Measurements from ENCODE around the gene CDC6.
A peak's percentile ranks its signal among the peaks of the same experiment; 100 is the strongest.

CDC6 gene

DNA sequence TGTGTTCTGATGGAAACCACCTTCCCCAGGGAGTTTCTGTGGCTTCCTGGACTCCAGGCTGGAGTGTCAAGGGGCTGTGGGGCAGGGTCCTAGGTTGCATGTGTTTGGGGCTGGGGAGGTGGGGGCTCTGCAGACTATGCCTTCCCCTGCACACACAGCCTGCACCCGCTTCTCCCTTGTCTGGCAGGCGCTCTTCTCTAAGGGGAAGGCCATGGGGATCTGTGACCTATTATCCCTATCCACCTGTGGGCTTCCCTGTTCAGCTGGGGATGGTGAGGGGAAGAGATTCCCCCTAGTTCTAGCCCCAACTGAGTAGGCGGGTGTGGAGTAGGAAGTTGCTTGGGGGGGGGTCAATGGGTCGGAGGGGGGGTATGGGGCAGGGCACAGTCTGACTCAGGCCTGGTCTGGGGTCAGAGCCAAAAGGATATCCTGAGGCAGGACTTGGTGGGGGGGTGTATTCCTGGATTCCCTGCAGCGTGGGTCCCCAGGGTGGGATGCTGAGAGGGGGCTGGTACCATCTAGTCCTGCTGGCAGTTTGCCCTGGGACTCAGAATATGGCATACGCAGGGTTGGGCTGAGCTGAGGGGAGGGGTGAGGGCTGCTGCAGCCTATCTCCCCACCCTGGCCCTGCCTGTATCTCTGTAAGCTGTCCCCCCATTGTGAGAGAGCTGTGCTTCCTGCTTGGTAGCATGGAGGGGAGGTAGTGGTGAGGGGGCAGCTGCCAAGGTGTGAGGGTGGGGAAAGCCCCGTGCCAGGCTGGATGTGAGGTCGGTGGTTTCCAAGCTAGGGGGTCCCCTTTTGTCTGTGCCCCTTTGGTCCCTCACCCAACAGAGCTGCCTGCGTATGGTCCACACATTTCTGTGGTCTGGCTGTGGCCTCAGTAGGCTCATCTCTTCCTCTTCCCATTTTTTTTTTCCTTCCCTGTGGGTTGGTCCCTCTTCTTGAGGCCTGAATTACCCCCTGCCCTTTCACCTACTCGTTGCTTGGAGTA is 36.0 kb downstream of the CDC6 start:
- peak; percentile 77 for DNase-seq

DNA sequence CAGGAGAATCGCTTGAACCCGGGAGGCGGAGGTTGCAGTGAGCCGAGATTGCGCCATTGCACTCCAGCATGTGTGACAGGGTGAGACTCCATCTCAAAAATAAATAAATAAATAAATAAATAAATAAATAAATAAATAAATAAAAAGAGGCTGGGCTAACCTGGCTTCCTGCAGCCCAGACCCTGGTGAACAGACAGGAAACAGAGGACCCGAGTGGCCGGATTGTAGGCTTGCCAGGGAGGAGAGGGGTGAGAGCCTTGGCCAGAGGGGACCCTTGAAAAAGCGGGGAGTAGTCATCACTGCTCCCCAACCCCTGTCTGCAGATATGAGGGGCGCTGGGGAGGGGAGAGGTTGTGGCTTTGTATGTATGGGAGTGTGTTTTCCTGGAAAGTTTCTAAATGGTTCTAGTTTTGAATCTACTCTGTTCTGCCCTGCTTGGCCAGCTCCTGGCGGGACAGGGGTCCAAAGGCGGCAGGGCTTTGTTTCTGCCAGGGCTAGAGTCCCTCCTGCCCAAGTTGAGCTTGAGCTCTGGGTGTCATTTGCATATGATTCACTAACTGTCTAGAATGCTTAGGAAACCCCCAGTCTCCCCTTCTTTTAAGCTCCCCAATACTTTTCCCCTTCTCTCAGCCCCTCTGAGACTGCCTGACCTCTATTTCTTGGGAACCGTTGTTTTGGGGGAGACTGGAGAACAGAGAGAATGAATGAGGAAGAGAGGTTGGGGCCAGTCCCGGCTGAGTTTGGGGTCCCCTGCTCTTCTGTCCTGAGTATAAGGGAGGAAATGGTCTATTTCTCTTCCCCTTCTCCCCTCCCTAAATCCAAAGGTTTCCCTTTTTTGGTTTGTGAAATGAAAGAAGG is 37.7 kb downstream of the CDC6 start:
- no peak for DNase-seq

DNA sequence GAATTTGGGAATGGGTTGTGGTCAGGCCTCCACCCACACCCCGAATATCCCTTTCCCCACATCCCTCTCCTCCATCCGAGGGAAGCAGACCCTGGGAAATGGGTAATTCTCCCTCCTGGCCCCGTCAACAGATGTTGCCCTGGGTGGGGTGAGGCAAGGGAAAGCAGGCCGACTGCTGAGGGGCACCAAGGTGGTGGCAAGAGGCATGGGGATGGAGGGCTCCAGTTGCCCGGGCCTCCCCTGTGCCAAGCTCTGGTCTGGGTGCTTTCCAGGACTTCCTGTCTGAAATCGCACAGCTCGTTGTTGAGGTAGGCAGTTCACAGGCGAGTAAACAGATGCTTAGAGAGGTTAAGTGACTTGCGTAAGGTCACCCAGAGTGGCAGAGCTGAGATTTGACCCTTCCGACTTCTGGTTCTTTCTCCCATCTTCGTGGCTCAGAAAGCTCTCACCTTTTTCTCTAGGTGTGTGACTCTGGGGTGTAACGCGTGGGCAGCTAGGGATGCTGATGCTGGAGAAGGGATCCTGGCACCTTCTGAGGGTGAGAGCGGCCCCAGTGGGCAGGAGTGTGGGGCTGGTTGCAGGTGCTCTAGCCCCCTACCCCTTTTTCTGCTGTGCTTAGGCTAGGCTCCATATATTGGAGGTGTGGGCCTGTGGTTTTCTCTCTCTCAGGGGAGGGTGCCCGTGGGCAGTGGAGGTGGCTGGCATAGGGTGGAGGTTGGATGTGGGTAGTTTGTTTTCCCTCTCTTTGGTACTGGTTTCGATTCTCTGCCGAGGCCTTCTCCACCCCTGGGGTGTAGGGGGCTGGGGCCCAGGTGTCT is 38.5 kb downstream of the CDC6 start:
- no peak for DNase-seq

DNA sequence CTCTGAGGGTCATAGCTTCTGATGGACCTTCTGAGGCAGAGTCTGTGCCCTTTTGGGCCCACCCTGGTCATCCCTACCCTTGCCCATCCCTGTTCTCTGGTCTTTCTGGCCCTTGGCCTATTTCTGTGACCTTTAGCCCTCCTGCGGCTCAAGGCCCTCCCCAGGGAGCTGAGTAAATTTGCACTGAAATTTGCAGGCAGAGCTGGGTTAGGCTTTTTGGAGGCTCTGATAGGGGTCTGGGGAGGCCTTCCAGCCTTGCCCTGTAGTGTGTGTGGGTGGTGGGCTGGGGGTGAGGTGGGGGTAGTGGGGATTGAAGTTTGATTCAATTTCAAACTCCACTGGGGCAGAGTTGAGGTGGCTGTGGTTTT is 39.1 kb downstream of the CDC6 start:
- no peak for DNase-seq

DNA sequence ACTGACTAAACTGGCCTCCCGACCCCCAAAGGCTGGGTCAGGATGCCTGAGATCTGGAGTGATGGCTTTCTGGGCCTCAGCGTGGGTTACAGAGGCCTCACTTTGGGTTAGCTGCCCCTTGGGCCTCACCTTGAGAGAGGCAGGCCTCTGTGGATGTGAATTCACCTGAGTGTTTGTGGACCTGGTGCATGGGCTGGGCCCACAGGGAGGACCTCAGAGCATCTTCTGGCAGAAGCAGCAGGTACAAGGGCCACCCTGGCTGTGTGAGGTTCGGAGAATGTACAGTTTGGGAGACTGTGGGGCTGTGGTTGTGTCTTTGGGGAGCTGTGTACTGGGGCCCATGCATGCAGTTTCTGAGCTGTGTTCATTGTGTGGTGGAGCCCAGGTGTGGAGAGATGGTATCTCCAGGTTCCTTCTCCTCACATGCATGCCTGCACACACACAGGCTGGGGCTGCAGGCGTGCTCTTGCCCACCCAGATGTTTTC is 39.6 kb downstream of the CDC6 start:
- DNase-seq = no peak

DNA sequence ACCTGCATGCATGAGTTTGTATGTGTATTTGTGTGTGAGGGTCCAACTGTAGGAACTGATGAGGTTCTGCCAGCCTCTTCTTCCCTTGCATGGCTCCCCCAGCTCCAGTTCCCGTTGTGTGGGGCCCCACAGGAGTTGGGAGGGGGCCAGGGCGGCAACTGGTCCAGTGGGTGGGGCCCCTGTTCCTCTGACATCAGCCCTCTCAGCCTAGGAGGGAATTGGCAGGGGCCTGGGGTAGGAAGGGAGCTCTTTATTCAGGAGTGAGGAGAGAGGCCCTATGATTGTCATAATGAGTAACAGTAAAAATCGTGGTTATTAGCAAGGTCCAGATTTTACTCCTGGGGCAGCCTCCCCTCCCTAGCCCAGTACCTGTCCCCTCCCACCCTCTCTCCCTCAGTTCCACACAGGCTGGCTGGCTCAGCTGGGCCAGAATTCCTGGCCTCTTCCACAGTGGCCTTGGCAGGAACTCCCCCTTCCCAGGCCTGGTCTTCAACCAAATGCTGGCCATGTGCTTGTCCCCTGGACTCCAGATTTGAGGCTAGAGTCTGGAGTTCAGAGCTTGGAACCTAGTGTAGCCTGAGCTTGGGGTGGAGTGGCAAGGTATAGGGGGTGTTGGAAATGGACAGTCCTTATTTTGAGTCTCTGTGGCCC is 40.2 kb downstream of the CDC6 start:
- no peak for DNase-seq

DNA sequence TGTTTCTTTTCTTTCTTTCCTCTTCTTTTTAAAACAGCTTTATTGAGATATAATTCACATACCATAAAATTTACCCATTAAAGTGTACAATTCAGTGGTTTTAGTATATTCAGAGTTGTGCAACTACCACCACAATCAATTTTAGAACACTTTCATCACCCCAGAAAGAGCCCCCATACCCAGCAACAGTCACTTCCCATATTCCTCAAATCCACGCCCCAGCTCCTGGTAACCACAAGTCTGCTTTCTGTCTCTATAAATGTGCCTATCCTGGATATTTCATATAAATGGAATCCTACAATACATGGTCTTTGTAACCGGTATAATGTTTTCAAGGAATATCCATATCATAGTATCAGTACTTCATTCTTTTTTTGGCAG is 40.7 kb downstream of the CDC6 start:
- DNase-seq = peak; percentile 53

DNA sequence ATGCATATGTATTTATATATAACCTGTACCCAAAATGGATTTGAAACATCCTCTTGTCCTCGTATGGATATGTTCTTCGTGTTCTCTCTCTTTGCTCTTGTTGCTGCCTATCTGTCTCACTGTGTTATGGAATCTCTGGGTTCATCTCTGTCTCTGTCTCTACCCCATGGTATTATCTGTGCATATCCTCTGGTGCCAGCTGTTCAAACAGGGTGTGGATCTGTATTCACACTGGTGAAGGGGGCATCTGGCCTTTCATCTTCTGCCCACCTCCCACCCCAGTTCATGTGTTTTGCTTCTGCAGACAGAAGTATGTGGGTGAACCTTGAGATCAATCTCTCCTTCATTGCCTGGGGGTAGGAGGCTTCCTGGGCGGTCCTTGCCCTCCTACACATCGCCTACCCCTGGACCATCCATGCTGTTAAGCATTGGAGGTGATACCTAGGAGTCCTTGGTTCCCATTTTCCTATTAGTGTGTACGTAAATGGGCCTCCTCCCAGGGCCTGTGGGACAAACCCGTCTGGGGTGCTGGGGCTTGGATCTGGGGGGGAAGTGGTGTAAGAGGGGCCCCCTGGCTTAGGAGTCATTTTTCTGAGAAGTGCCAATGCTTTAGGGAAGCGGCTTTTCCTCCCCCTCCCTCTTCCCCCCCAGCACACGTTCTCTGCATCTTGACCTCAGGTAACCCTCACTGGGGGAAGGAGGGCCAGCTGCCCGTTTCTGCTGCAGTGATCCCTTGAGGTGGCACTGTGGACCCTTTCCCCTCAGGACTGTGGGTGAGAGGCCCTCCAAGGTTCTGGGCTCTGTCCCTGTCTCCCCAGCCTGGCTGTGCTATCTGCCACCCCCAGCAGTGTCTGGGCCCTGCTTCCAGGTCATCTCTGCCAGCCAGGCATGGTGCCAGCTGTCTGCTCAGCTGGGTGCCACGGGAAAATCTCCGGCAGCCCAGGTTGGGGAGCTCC is 42.4 kb downstream of the CDC6 start:
- no peak for DNase-seq

DNA sequence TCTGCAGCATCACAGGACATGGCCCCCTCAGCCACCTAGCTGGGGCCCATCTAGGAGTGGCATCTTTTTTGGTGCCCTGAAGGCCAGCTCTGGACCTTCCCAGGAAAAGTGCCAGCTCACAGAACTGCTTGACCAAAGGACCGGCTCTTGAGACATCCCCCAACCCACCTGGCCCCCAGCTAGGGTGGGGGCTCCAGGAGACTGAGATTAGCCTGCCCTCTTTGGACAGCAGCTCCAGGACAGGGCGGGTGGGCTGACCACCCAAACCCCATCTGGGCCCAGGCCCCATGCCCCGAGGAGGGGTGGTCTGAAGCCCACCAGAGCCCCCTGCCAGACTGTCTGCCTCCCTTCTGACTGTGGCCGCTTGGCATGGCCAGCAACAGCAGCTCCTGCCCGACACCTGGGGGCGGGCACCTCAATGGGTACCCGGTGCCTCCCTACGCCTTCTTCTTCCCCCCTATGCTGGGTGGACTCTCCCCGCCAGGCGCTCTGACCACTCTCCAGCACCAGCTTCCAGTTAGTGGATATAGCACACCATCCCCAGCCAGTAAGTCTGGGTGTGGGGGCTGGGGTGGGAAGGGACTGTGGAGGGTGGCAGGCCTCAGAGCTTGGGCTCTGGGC is 43.3 kb downstream of the CDC6 start:
- DNase-seq = no peak

DNA sequence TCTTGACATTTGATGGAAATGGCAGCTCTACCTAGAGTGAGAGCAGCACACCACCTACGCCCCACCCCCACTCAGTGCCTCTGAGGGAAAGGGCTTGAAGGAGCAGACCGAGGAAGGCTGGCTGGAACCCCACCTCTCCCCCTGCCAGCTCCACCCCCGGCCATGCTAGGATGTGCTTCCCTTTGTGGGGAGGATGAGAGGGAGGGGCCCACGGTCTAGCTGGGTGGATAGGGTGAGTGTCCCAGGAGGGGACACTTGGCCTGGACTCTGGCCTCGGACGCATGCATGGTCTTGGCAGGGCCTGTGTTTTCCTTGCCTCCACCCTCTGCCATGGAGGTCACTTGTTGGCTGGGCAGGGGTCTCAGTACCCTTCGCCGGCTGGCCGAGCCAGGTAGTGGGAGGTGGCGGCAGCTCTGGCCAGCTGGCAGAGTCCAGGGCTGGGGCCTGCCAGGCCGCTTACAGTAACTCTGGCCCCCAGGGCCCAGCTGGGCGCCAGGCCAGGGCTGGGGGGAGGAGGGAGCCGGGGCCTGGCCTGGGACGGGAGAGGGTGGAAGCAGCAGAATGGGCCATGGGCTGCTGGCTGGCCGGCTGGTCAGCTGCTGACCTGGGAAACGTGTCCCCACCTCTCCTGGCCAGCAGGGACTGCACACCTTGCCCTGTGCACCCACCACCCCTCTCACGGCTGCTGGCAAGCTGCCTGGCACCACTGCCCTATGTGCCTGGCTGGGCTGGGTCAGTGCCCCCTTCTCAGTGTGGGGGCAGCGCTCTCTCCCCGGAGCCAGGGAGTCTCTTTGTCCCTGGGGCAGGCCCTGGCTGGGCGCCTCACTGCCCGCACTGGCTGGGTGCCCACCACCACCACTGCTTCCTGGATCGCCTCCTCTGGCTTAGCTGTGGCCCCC is 44.3 kb downstream of the CDC6 start:
- peak; percentile 65 for DNase-seq

DNA sequence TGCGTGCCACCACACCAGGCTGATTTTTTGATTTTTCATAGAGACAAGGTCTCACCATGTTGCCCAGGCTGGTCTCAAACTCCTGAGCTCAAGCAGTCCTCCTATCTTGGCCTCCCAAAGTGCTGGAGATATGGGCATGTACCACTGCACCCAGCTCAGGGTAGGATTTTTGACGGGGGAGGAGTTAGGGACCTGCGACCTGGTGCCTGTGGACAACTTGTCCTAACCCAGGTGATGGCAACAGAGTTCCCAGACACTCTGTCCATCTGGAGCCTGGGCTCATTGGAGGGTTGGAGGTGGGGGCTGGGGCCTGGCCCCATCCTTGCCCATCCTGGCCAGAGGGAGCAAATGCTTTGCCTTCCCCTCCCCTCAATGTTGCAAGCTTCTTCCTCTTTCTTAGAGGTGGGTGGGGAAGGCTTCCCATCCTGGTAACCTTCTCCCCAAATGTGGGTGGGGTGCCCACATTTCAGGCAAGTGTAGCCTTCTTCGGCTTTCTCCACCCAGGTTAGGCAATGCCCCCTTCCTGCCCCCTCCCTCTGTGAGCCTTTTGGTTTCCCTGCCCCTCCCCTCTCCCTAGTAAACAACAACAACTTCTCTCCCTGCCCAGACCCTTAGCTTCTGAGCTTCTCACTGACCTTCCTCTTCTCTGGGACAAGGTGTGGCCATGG is 46.2 kb downstream of the CDC6 start:
- DNase-seq = no peak

DNA sequence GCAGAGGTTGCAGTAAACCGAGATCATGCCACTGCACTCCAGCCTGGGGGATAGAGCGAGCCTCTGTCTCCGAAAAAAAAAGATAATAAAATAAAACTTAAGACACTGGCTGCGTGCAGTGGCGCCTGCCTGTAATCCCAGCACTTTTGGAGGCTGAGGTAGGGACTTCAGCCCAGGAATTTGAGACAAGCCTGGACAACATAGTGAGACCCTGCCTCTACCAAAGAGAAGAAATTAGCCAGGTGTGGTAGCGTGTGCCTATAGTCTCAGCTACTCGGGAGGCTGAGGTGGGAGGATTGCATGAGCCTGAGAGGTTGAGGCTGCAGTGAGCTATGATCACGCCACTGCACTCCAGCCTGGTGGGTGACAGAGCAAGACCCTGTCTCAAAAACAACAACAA is 47.9 kb downstream of the CDC6 start:
- DNase-seq = no peak

DNA sequence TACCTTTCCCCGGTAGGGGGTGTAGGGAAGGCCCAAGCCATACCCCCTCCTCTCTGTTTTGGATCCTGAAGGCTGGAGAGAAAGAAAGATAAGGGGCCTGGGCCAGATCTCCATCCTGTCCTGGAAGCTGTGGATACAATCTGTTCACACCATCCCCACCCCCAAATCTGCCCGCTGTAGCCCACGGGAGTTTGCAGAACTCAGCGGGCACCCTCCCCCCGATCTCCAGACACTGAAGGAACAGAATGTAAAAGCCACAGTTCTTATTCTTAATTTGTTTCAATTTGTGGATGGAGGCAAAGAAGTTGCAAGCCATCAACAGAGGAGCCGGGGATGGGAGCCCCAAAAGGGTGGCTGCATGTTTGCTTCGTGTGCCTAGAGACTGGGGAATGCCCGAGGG is 49.7 kb downstream of the CDC6 start:
- DNase-seq = no peak

DNA sequence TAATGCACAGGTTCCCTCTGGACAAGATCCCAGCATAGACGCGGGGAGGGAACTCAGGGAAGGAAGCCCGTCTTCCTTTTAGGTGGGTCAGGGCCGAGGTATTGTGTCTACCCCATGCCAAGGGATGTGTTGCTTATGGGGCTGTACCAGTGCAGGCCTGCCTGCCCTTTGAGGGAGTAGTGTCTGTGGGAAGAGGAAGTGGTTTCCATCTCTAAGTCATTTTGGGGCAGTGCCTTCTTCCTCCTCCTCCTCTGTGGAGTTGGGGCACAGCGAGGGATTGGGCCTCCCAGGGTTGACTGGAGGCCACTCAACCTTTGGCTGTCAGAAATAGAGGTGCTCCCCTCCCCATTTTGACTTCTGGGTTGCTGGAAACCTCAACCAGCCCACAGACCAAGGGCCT is 50.4 kb downstream of the CDC6 start:
- no peak for DNase-seq

DNA sequence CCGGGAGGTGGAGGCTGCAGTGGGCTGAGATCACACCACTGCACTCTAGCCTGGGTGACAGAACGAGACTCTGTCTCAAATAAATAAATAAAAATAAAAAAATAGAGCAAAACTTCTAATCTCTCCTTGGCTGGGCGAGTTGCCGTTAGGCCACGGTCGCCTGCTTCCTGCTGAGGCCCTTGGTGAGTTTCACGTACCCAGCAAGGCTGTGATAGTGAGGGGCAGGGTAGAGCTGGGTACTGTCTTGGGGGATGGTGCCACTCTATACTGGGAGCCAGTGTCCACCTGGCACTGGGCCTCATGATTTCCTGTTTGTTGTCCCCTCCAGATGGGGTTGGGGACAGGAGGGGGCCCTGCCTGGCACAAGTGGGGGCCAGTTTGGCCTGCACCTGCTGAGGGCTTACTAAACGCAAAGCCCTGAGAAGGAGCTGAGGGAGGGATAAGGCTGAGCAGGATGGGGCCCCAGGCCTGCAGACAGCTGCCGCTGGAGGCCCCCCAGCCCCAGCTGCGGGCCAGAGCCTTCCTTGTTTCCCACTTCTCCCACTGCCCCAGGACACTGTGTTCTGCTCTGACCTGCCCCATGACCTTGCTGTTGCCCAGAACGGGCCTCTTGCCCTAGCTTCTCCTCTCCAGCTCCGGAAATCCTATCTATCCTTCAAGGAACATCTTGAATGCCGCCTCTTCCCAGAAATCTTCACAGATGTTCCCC is 51.4 kb downstream of the CDC6 start:
- no peak for DNase-seq

DNA sequence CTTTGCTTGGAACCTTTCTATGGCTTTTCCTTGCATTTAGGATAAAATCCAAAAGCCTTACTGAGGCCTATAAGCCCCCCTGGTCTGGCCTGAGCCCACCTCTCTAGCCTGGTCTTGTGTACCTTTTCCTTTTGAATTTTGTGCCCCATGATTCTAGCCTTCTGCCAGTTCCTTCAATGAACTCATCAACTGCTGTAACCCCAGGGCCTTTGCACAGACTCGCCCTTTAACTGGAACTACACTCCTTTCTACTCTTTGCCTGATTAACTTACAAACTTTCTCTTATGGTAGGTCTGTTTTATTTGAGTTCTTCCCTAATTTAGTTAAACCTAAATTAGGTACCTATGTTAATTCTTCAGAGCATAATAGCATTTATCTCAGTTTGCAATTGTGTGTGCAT is 52.6 kb downstream of the CDC6 start:
- DNase-seq = no peak

DNA sequence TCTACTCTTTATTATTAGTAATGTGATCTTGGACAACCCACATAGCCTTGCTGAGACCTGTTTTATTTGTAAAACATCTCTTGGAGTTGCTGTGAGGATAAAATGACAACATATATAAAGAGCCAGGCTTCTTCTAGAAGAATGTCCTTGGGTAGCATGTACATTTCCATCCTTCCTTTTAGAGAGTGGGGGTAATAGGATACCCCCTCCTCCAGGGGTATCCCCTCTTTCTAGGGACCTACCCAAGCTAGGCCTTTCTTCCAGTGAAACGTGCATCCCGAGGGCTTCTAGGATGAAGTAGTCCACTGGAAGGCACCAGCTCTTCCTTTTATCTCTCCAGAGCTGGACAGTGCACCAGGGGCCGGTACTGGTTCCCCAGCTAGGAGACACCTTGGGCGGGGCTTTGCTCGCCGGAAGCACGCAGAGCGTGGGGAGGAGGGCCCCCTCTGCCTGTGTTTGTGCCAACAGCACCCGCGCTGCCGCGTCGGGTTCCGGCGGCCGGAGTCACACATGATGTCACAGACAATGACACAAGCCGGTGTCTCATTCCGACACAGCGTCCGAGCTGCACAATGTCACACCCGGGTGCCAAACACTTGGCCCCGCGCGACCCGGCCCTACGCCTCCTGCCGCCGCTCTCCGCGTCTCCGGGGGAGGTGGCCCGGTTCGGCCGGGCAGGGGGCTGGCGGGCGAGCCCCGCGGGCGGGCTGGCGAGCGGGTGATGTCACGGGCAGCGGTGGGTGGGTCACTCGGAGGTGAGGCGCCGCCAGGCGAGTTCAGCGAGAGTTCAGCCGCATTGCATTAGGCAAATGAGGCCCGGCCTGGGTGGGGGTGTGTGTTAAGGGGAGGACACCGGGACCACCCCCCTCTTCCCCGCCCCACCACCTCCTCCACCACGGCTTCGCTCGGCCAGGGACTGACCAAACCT is 53.5 kb downstream of the CDC6 start:
- DNase-seq = no peak

All from fibroblast of upper back skin (primary cell).